HEK293T (cell line): ENCODE data around the gene OR51E1.

ENCODE experiments used
- CTCF ChIA-PET: fragments of 350-600 bp; formaldehyde crosslinking; extraction: SDS; loops from one replicate; lab custom pipeline; 2021; ENCODE audit warnings: antibody characterized with exemption, inconsistent platforms; lab: Yijun Ruan, JAX
- POLR2A ChIA-PET: fragments of 350-600 bp; formaldehyde crosslinking; extraction: SDS; loops from one replicate; lab custom pipeline; 2020; ENCODE audit warnings: antibody characterized with exemption, inconsistent platforms; lab: Yijun Ruan, JAX
- DNase-seq: peaks from one replicate; pipeline ENCODE4 v3.0.0; 2012; ENCODE audit warnings: mixed read lengths; ENCODE audit errors: extremely low spot score
- ARNT ChIP-seq: fragments of 450-650 bp; IDR thresholded peaks from 2 replicates; pipeline ENCODE4 v1.6.1; 2017; ENCODE audit warnings: mild to moderate bottlenecking
- BHLHE40 ChIP-seq: fragments of 450-650 bp; IDR thresholded peaks from 2 replicates; pipeline ENCODE4 v1.6.1; 2016; ENCODE audit warnings: mild to moderate bottlenecking, moderate library complexity, borderline replicate concordance
- CTBP1 ChIP-seq: fragments of 450-650 bp; IDR thresholded peaks from 2 replicates; pipeline ENCODE4 v1.6.1; 2016; ENCODE audit warnings: borderline replicate concordance
- ELF4 ChIP-seq: fragments of 450-650 bp; IDR thresholded peaks from 2 replicates; pipeline ENCODE4 v1.6.1; 2017; ENCODE audit warnings: antibody characterized with exemption
- FOXA1 ChIP-seq: fragments of 450-650 bp; IDR thresholded peaks from 2 replicates; pipeline ENCODE4 v1.6.1; 2016; ENCODE audit warnings: mild to moderate bottlenecking
- FOXK2 ChIP-seq: fragments of 450-650 bp; IDR thresholded peaks from 2 replicates; pipeline ENCODE4 v1.6.1; 2016; ENCODE audit warnings: mild to moderate bottlenecking
- FOXM1 ChIP-seq: fragments of 450-650 bp; IDR thresholded peaks from 2 replicates; pipeline ENCODE4 v1.6.1; 2017; ENCODE audit warnings: mild to moderate bottlenecking, borderline replicate concordance
- HDGF ChIP-seq: fragments of 450-650 bp; IDR thresholded peaks from 2 replicates; pipeline ENCODE4 v1.6.1; 2017; ENCODE audit warnings: antibody characterized with exemption, borderline replicate concordance
- L3MBTL2 ChIP-seq: fragments of 450-650 bp; conservative IDR thresholded peaks from 2 replicates; pipeline ENCODE4 v1.6.1; 2016; ENCODE audit warnings: mild to moderate bottlenecking
- LEF1 ChIP-seq: fragments of 450-650 bp; IDR thresholded peaks from 2 replicates; pipeline ENCODE4 v1.6.1; 2017; ENCODE audit warnings: mild to moderate bottlenecking, borderline replicate concordance
- NFRKB ChIP-seq: fragments of 450-650 bp; IDR thresholded peaks from 2 replicates; pipeline ENCODE4 v1.6.1; 2016; ENCODE audit warnings: mild to moderate bottlenecking, moderate library complexity
- SP1 ChIP-seq: fragments of 450-650 bp; IDR thresholded peaks from 2 replicates; pipeline ENCODE4 v1.6.1; 2017
- SUZ12 ChIP-seq: fragments of 450-650 bp; IDR thresholded peaks from 2 replicates; pipeline ENCODE4 v1.6.1; 2016; ENCODE audit warnings: mild to moderate bottlenecking
- TARDBP ChIP-seq: fragments of 450-650 bp; IDR thresholded peaks from 2 replicates; pipeline ENCODE4 v1.6.1; 2016
- ZNF384 ChIP-seq: fragments of 450-650 bp; IDR thresholded peaks from 2 replicates; pipeline ENCODE4 v1.6.1; 2016
- TF ChIP-seq, protein P1 (sequence below): fragments of 450-650 bp; IDR thresholded peaks from 2 replicates; pipeline ENCODE4 v1.6.1; 2016

OR51E1 gene

GRCh38 chr11:4682623-4683419 is 39.0 kb downstream of the OR51E1 start:
- DNase-seq, result no peak
- ChIA-PET POLR2A (no interaction called here), CTCF (interaction anchor here (0.6 kb wide), 1 partner anchor 501 kb away, joined by 5 read pairs; no protein-coding TSS in a partner anchor)
- TF ChIP-seq FOXA1 (no peak), HDGF (no peak), ARNT (no peak), ZNF384 (no peak), LEF1 (no peak), FOXM1 (no peak), NFRKB (no peak), FOXK2 (no peak), SP1 (no peak), CTBP1 (no peak), TARDBP (no peak), L3MBTL2 (no peak), BHLHE40 (no peak), ELF4 (no peak), SUZ12 (no peak)

DNA sequence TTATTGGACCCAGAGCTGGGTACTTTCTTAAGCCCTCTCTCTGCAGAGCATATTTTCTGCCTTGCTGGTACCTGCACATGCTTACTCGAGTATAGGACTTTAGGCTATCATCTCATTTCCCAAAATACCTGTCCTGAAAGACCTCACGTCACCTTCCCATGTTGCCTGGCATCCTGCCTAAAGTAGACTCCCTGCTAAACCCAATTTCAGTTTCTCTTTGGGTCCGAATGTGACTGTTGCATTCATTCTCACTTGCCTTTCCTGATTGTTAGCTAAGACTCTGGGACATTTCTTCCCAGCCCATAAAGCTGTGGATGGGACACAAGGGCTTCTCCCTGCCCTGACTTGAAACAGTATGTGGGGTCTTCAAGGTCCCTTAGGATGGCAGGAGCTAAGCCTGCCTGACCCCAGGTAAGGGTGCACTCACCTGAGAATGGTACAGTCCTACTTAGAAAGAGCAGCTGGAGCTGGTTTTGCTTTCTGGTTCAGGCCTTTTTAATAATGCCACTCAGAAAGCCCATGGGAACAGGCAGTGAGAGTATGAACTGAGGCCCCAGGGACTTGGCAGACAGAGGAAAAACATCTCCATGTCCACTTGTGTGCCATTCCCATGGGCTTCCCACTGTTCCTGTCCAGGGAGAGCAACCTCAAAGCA is 41.0 kb downstream of the OR51E1 start:
- CTCF ChIA-PET, result no interaction called here
- POLR2A ChIA-PET, result no interaction called here

GRCh38 chr11:4695442-4695841 is 51.7 kb downstream of the OR51E1 start:
- no peak for DNase-seq
- ChIA-PET POLR2A (no interaction called here), CTCF (no interaction called here)

More for the DNA sequence above, 41.0 kb downstream of the OR51E1 start:
- TF ChIP-seq L3MBTL2 (no peak), FOXK2 (no peak), ZNF384 (no peak), ARNT (no peak), SP1 (no peak), BHLHE40 (no peak), FOXA1 (no peak), CTBP1 (no peak)
- DNase-seq, result no peak

DNA sequence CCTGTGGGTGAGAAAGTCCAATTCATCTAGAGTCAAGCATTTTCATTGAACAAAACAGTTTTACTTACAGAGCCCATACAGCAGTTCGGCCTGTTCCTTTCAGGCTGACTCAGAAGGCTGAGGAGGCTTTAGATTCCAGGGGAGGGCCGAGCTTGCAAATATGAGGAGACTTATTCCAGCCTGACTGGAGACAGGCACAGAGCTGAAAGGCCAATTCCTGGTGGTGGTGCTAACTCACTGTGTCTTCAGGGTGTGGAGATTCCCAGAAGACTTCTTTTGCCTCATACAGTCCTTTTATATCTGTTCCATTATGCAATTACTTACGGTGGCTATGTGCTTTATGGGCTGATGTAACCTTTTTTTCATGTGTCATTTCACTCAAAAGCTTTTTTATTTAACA is 53.8 kb downstream of the OR51E1 start, which contains the start of gene OR51E2:
OR51E2 (minus strand) TSS at position 269 of the 400 bp plus-strand sequence. CDS start 15,142 bp downstream, outside the sequence.
- DNase-seq, result no peak
- ChIA-PET CTCF (no interaction called here), POLR2A (no interaction called here)
- TF ChIP-seq HDGF, result no peak
- TF ChIP-seq FOXM1, result no peak
- no peak for TF ChIP-seq LEF1
- TF ChIP-seq, protein P1, sequence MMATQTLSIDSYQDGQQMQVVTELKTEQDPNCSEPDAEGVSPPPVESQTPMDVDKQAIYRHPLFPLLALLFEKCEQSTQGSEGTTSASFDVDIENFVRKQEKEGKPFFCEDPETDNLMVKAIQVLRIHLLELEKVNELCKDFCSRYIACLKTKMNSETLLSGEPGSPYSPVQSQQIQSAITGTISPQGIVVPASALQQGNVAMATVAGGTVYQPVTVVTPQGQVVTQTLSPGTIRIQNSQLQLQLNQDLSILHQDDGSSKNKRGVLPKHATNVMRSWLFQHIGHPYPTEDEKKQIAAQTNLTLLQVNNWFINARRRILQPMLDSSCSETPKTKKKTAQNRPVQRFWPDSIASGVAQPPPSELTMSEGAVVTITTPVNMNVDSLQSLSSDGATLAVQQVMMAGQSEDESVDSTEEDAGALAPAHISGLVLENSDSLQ, result no peak
- no peak for TF ChIP-seq SP1
- no peak for TF ChIP-seq FOXA1
- TF ChIP-seq ARNT, result no peak
- no peak for TF ChIP-seq BHLHE40
- TF ChIP-seq ELF4, result no peak
- TF ChIP-seq TARDBP, result no peak
- TF ChIP-seq ZNF384, result no peak

More at GRCh38 chr11:4695442-4695841, 51.7 kb downstream of the OR51E1 start:
- TF ChIP-seq TARDBP, result no peak
- TF ChIP-seq FOXM1, result no peak
- TF ChIP-seq NFRKB, result no peak
- TF ChIP-seq ARNT, result no peak
- TF ChIP-seq CTBP1, result no peak
- TF ChIP-seq L3MBTL2, result no peak
- TF ChIP-seq LEF1, result no peak
- TF ChIP-seq SUZ12, result no peak
- no peak for TF ChIP-seq ZNF384
- no peak for TF ChIP-seq BHLHE40
- TF ChIP-seq ELF4, result no peak
- TF ChIP-seq, protein P1, result no peak

GRCh38 chr11:4699697-4700435 is 56.1 kb downstream of the OR51E1 start:
- ChIA-PET POLR2A (no interaction called here), CTCF (no interaction called here)
- TF ChIP-seq, protein P1, result no peak
- TF ChIP-seq FOXK2 (no peak), NFRKB (no peak), BHLHE40 (no peak), FOXM1 (no peak), ARNT (no peak), ELF4 (no peak), LEF1 (no peak), FOXA1 (no peak), SUZ12 (no peak), HDGF (no peak), TARDBP (no peak), L3MBTL2 (no peak), ZNF384 (no peak), SP1 (no peak), CTBP1 (no peak)
- DNase-seq, result no peak
